Lower leg skin (tissue), 3 donors: ENCODE results near the gene PLAAT3.

Experiments used
- POLR2A ChIP-seq, 2 donors: fragments of 450-650 bp; IDR thresholded peaks; one replicate each; pipeline ENCODE4 v1.6.1; 2016 to 2017; ENCODE audit warnings: antibody characterized with exemption in 2 of 2, mild to moderate bottlenecking in 1 of 2, moderate library complexity in 1 of 2
- TF ChIP-seq, protein P1 (sequence below), 3 donors: fragments of 450-650 bp; IDR thresholded peaks; one replicate each; pipeline ENCODE4 v1.5.1; 2016; ENCODE audit warnings: antibody characterized with exemption in 3 of 3, mild to moderate bottlenecking in 3 of 3, moderate library complexity in 2 of 3

DNA sequence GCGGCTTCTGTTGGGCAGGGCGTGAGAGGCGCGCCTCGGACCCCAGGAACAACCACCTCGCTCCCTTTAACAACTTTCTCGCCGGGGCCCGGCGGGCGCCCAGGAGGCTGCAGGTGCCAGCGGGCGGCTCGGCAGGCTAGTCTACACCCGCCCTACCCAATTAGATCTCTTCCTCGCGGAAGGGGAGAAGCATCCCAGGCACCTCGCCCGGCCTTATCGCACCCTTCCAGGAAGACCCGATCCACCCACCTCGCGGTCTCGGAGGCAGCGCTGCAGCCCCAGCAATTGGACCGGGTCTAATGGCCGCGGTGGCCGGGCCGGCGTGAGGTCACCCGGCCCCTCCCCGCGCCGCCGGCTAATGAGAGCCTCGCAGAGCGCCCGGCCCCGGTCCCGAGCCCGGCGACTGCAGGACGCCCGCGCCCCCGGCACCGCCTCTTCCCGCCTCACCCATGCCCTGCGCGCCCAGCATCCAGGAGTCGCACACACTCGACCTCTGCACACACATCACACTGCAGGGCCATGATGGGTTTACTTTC is at the start of gene PLAAT3:
- TF ChIP-seq, protein P1, sequence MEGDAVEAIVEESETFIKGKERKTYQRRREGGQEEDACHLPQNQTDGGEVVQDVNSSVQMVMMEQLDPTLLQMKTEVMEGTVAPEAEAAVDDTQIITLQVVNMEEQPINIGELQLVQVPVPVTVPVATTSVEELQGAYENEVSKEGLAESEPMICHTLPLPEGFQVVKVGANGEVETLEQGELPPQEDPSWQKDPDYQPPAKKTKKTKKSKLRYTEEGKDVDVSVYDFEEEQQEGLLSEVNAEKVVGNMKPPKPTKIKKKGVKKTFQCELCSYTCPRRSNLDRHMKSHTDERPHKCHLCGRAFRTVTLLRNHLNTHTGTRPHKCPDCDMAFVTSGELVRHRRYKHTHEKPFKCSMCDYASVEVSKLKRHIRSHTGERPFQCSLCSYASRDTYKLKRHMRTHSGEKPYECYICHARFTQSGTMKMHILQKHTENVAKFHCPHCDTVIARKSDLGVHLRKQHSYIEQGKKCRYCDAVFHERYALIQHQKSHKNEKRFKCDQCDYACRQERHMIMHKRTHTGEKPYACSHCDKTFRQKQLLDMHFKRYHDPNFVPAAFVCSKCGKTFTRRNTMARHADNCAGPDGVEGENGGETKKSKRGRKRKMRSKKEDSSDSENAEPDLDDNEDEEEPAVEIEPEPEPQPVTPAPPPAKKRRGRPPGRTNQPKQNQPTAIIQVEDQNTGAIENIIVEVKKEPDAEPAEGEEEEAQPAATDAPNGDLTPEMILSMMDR (IDR thresholded peaks at IDR 0.05): no peak
- no peak for TF ChIP-seq POLR2A (IDR thresholded peaks at IDR 0.05)
